ENCODE measurements around the gene UMODL1.

Gene UMODL1

DNA sequence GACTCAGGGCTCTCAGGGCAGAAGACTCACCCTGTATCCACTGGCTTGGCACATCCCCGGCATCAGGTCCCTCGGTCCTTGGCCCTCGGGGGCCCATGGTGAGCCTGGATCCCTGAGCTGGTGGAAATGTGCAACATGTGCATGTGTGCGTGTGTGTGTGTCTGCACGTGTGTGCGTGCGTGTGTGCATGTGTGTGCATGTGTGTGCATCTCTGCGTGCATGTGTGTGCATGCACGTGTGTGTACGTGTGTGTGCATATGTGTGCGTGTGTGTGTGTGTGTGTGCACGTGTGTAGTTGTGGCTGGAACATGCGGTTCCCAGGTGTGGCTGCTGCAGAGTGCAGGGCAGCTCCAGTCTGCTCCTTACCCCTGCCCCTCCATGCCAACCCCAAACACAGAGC, 51.3 kb downstream of the UMODL1 start:
- TF ChIP-seq, protein P1, sequence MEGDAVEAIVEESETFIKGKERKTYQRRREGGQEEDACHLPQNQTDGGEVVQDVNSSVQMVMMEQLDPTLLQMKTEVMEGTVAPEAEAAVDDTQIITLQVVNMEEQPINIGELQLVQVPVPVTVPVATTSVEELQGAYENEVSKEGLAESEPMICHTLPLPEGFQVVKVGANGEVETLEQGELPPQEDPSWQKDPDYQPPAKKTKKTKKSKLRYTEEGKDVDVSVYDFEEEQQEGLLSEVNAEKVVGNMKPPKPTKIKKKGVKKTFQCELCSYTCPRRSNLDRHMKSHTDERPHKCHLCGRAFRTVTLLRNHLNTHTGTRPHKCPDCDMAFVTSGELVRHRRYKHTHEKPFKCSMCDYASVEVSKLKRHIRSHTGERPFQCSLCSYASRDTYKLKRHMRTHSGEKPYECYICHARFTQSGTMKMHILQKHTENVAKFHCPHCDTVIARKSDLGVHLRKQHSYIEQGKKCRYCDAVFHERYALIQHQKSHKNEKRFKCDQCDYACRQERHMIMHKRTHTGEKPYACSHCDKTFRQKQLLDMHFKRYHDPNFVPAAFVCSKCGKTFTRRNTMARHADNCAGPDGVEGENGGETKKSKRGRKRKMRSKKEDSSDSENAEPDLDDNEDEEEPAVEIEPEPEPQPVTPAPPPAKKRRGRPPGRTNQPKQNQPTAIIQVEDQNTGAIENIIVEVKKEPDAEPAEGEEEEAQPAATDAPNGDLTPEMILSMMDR (IDR thresholded peaks at IDR 0.05; ENCODE audit: control insufficient read depth, extremely low read depth, insufficient read depth): no peak
- no peak for DNase-seq (ENCODE audit: low read depth)
- no peak overlapping the region for H3K4me3 ChIP-seq (ENCODE audit: low read depth, low read length)

DNA sequence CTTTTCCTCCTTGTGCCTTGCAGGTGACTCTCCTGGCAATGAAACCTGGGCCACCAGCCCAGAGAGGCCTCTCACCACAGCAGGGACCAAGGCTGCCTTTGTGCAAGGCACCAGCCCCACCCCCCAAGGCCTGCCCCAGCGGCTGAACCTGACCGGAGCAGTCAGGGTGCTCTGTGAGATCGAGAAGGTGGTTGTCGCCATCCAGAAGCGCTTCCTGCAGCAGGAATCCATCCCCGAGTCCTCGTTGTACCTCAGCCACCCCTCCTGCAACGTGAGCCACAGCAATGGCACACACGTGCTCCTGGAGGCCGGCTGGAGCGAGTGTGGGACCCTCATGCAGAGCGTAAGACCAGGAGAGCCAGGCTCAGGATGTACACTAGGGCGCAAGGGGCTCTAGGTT, 51.7 kb downstream of the UMODL1 start:
- H3K4me3 ChIP-seq (ENCODE audit: low read depth, low read length): no peak overlapping the region
- no peak for DNase-seq (ENCODE audit: low read depth)
- TF ChIP-seq, protein P1 (IDR thresholded peaks at IDR 0.05; ENCODE audit: control insufficient read depth, extremely low read depth, insufficient read depth): no peak

DNA sequence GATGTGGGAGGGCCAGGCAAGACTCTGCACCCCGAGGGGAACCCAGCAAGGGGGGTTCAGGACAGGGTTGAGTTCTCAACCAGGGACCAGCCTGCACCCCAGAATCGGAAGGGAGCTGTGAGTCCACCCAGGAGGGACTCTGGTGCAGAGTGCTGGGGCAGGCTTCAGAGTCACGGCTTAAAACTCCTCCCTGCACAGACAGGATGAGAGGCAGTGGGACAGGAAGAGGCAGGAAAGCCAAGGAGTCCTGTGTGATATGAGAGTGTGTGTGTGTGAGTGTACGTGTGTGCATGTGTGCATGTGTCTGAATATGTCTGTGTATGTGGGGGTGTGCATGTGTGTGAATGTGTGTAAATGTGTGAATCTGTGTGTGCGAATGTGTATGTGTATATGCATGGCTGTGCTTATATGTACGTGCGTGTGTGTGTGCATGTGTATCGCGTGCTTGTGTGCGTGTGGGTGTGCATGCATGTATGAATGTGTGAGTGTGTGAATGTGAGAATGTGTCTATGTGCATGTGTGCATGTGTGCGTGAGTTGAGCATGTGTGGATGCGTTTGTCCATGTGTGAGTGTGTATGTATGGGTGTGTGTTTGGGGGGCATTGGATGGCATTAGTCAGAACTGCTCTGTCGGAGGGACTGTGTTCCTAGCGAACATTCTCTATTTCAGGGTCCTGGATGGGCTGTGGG, 52.2 kb downstream of the UMODL1 start:
- H3K4me3 ChIP-seq (ENCODE audit: low read depth, low read length): no peak overlapping the region
- TF ChIP-seq, protein P1 (IDR thresholded peaks at IDR 0.05; ENCODE audit: control insufficient read depth, extremely low read depth, insufficient read depth): no peak
- DNase-seq (ENCODE audit: low read depth): no peak

DNA sequence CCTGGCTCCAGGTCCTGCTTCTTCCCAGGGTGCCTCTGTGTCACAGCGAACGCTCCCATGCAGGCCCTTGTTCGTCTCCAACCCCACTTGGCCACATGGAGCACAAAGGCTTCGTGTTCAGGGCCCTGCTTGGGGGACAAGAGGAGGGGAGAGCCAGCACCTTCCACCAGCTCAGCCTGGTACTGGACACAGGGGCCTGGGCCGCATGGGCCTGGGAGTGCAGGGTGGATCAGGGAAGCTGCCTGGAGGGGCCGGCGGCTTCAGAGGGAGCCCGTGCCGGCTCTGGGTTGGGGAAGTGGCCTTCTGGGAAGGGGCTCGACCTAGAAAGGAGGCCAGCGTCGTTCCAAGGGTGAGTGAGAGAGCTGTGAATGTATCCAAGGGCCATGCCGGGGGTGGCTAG, 53.0 kb downstream of the UMODL1 start:
- no peak for DNase-seq (ENCODE audit: low read depth)
- TF ChIP-seq, protein P1 (IDR thresholded peaks at IDR 0.05; ENCODE audit: control insufficient read depth, extremely low read depth, insufficient read depth): no peak

DNA sequence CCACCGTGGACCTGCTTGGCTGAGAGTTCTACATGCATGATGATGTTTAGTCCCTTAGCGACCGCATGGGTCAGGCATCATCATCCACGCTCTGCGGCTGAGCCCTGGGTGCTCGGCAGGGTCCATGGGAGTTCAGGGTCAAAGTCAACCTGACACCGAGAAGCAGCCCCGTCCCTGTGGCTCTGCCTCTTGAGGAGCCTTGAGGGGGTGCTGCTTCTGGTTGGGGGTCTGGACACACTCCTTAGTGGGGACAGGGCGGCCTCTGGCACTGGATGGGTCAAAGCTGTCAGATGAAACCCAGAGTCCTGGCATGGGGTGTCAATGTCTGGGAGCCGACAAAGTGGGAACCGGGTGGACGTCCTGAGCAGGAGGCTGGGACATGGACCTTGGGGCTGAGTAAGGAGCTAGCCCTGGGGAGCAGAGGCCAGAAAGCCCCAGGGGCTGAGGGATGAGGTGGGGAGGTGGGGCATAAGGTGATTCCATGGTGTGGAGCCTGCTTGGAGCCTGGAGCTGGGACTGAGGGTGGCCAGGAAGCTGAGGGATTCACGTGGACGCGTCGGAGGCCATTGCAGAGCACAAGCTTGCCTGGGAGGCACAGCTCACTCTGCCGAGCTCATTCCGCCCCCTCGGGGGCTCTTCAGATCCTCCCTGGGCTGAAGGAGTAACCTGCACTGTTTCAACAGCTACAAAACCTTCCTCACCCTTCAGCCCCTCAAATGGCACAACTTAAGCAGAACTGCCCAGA, 53.9 kb downstream of the UMODL1 start:
- no peak for DNase-seq (ENCODE audit: low read depth)
- H3K4me3 ChIP-seq (ENCODE audit: low read depth, low read length): no peak overlapping the region
- TF ChIP-seq, protein P1 (IDR thresholded peaks at IDR 0.05; ENCODE audit: control insufficient read depth, extremely low read depth, insufficient read depth): no peak

More for the DNA sequence above, 53.0 kb downstream of the UMODL1 start:
- no peak overlapping the region for H3K4me3 ChIP-seq (ENCODE audit: low read depth, low read length)

DNA sequence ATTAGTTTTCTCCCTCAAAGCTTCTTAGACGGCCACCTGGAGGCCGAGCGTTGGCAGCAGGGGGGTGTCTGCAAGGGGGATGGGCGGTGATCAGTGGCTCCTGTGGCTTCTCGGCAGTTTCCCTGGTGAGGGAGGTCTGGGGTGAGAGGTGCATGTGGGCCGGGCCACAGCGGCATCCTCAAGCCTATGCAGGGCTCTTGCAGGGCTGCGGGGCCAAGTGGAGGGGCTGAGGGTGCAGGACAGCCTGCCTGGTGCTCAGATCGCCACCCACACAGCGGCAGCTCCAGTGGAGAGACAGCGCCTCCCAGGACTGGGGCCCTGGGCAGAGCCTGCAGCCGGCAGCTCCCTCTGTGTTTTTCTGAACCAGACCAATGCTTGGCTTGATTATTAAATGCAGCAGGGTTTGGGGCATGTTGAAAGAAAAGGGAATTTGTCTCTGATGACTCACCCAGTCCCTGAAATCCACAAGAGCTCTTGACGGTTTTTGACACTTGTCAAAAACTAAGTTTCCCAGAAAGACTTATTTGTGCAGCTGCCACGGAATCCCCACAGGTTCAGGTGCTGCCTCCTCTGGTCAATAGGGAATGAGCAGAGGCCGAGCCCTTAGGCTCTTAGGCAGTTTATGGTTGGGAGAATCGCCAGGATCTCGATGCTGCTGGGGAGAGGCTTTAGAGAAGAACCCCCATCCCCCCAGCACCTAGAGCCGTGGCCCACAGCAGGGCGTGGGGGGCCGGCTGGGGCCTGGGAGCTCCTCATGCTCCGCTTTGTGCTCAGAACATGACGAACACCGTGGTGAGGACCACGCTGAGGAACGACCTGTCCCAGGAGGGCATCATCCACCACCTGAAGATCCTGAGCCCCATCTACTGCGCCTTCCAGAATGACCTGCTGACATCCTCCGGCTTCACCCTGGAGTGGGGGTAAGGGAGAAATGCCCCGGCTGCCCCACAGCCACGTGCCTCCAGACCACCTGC, 54.7 kb downstream of the UMODL1 start:
- TF ChIP-seq, protein P1 (IDR thresholded peaks at IDR 0.05; ENCODE audit: control insufficient read depth, extremely low read depth, insufficient read depth): peak; percentile 64
- DNase-seq (ENCODE audit: low read depth): peak; percentile 33
- H3K4me3 ChIP-seq (ENCODE audit: low read depth, low read length): no peak overlapping the region
